ENCODE results near the gene DNAJB7.

The DNAJB7 gene

DNA sequence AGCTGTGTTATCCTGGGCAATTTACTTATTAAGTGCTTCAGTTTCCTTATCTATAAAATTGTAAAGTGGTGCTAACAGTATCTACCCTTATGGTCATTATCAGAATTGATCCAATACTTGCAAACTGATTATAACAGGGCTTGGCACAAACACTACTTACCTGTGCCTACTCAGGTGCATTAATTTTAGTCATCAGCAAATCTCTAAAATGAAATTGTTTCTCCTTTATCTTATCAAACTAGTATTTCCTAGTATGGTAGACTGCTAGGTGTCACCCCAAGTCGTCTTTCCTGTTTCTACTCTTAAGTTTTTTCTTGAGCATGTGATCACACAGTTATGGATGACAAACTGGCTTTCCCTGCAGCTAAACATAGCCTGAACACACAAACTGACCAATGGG lies 38.5 kb downstream of the DNAJB7 start:
- TF ChIP-seq, protein P1, sequence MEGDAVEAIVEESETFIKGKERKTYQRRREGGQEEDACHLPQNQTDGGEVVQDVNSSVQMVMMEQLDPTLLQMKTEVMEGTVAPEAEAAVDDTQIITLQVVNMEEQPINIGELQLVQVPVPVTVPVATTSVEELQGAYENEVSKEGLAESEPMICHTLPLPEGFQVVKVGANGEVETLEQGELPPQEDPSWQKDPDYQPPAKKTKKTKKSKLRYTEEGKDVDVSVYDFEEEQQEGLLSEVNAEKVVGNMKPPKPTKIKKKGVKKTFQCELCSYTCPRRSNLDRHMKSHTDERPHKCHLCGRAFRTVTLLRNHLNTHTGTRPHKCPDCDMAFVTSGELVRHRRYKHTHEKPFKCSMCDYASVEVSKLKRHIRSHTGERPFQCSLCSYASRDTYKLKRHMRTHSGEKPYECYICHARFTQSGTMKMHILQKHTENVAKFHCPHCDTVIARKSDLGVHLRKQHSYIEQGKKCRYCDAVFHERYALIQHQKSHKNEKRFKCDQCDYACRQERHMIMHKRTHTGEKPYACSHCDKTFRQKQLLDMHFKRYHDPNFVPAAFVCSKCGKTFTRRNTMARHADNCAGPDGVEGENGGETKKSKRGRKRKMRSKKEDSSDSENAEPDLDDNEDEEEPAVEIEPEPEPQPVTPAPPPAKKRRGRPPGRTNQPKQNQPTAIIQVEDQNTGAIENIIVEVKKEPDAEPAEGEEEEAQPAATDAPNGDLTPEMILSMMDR (IDR thresholded peaks at IDR 0.05; ENCODE audit: low read depth, low read length, missing control alignments): no peak
- no peak overlapping the region for H3K4me3 ChIP-seq (replicated peaks; ENCODE audit: low read depth, low read length)
- no peak for DNase-seq (ENCODE audit: extremely low read depth, low read depth)

DNA sequence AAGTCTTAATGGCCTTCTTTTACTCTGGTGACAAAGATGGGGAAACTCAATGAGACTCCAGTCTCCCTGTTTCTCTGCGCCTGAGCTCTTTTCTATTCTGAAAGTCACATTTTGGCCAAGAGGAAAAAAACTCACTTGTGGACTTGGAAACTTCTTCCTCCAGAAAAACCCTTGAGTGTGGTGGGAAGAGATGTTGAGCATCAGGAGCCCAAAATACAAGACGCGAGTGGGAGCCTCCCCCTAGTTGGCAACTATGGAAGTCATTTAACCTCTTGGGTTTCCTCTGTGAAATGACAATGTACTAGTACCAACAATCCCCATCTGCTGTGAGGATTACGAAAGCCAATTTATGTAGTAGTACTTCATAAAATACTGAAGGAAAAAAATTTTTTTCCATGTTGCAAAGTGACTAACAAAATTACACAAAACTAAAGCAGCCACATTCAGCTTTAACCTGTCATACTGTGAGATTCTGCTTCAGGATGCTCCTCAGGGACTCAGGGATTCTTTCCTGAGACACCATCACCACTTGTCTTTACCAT lies 42.2 kb downstream of the DNAJB7 start:
- no peak for DNase-seq (ENCODE audit: extremely low read depth, low read depth)
- peak overlapping the region; percentile 99 for H3K4me3 ChIP-seq (replicated peaks; ENCODE audit: low read depth, low read length)
- TF ChIP-seq, protein P1 (IDR thresholded peaks at IDR 0.05; ENCODE audit: low read depth, low read length, missing control alignments): no peak

DNA sequence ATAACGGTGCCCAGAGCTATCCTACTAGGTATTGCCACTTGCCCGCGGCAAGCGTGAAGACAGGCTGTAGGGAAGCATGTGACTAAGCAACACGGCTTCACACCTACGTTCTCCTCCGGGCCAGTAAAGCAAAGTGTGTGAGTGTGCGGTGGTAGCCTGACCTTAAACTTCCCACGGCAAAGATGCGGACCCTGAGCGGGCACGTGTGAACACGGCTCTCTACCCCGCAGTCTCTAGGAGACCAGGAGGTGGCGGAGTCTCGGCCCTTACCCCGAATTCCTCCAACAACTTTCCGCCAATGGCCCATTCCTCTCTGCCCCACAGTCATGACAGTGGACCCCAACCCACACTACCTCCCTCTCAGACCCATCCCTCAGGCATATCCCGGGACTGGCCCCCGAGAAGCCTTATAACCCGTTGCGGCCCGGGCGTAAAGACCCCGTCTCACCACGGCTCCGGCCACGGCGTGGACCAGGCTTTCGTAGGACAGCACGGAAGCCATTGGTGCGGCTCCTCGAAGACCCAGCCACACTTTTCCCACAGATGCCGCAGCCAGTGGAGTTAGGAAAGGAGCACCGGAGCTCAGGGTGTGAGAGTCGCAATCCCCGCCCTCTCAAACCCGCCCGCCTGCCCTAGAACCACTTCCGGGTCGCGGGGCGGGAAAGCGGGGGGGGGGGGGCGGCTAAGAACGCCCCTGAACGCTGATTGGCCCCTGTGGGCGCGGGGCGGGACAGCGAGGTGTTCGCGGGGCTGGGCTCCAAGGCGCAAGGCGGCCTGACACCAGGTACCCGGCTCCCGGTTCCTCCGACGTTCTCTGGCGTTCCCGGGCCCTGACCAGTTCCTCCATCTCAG lies 42.9 kb downstream of the DNAJB7 start, which contains the start of gene SLC25A17:
TSS of gene SLC25A17 (minus strand) at position 600 of the 852 bp plus-strand sequence. CDS start at position 502, 98 bp downstream.
- DNase-seq (ENCODE audit: extremely low read depth, low read depth): peak; percentile 26
- TF ChIP-seq, protein P1 (IDR thresholded peaks at IDR 0.05; ENCODE audit: low read depth, low read length, missing control alignments): peak; percentile 38
- H3K4me3 ChIP-seq (replicated peaks; ENCODE audit: low read depth, low read length): peak within 1 kb of the TSS; percentile 99

DNA sequence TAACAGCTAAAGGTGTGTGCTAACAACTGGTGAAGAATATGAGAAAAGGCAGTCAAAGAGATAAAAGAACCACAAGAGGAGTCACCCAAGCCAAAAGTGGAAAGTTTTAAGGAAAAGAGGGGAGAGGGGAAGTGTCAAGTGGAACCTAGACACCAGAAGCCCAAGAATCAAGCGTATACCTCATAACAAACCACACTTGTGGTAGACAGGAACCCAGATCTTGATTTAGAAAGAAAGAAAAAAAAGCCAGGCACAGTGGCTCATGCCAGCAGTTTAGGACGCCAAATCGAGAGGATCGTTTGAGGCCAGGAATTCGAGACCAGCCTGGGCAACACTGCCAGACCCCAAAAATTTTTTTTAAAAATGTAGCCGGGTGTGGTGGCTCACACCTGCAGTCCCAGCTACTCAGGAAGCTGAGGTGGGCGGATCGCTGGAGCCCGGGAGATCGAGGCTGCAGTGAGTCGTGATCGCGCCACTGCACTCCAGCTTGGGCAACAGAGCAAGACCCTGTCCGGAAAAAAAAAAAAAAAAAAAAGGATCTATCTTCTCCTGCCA lies 43.6 kb downstream of the DNAJB7 start:
- no peak for DNase-seq (ENCODE audit: extremely low read depth, low read depth)
- peak overlapping the region; percentile 99 for H3K4me3 ChIP-seq (replicated peaks; ENCODE audit: low read depth, low read length)
- TF ChIP-seq, protein P1 (IDR thresholded peaks at IDR 0.05; ENCODE audit: low read depth, low read length, missing control alignments): no peak

DNA sequence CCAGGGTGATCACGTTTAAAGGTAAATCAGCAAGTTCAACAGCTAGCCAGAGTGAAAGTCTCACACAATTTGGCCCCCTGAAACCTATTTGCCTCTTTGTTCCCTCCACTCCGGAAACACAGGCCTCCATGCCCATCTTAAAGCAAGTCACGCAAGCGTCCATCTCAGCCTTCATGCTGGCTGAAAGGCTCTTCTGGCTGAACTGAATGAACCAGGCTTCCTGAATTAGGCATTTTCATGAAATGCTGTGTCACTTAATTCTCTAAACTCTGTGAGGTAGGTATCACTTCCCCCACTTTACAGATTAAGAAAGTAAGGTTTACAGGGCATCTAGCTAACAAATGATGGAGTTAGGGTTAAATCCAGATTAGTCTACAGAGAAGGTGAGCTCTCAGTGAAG lies 44.2 kb downstream of the DNAJB7 start:
- no peak for DNase-seq (ENCODE audit: extremely low read depth, low read depth)
- peak overlapping the region; percentile 99 for H3K4me3 ChIP-seq (replicated peaks; ENCODE audit: low read depth, low read length)
- TF ChIP-seq, protein P1 (IDR thresholded peaks at IDR 0.05; ENCODE audit: low read depth, low read length, missing control alignments): no peak

DNA sequence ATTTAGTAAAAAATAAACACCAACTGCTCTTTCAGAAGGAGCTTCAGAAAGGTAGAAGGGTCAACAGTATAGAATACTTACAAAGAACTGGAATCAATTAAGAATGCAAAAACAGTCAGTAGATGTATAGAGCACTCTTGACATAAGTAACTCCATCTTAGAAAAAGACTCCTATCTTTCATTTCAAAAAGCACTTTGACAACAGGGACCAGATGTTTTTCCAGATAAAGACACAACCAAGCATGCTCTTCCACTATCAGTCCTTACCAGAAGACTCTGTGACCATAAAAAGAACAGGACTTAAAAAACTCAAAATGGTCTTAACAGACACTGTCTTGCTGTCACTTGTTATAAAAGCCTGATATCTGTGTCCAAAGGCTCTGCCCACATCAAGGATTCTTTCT lies 48.0 kb downstream of the DNAJB7 start:
- DNase-seq (ENCODE audit: extremely low read depth, low read depth): no peak
- no peak overlapping the region for H3K4me3 ChIP-seq (replicated peaks; ENCODE audit: low read depth, low read length)
- TF ChIP-seq, protein P1 (IDR thresholded peaks at IDR 0.05; ENCODE audit: low read depth, low read length, missing control alignments): no peak
